GM18517 (cell line): ENCODE measurements around the gene CADM3.

Experiments
- ATAC-seq: cut with Tn5 transposase; IDR thresholded peaks from one replicate; pipeline ENCODE4 v1.9.1; 2021; ENCODE audit warnings: mild to moderate bottlenecking, moderate library complexity; ENCODE audit not compliant: unreplicated experiment

Gene CADM3

DNA sequence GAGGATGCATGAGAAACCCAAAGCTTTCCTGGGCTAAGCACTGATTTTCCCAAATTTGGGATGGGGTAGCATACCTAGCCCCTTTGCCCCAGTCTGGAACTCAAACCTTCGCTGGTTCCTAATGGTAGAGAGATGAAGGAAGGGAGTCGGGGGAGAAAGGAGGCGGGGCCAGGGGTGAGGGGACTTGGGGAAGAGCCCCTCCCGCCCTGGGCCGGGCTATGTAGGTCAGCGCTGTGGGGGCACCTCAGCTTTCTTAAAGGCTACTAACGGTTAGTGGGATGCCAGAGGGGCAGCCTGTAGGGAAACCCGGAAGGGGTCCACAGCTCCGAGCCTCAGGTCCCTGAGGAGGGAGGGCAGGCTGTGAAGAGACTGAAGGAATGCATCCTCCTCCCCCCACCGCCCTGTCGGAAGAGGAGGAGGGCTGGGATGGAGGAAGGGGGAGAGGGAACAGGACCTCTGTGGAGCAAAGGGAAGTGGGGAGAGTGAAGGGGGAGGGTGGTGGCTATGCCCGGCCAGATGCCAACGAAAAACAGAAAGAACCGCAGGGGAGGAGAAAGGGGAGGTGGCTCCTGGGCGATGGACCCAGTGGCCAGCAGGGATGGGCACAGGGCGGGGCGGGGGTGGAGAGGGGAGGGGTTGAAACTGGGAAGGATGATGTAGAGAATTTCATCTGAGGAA, 1.3 kb downstream of the CADM3 start:
- no peak for ATAC-seq

DNA sequence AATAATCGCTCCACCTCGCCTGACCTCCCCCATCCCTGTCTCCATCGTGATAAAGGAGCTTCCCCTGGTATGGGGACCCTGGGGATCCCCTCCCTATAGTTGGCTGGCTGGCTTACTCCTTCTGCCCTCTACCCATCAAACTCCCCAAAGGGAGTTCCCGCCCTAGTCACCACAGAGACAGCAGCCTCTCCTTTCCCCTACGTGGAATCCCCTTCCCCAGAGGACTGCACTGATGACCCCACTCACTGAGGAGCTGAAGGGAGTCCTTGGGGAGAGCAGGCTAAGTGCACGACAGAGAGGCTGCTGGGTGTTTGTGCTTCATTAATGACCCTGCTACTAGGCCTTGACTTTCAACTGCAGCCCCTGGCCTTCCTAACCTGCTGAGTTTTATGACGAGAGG, 1.9 kb downstream of the CADM3 start:
- no peak for ATAC-seq

DNA sequence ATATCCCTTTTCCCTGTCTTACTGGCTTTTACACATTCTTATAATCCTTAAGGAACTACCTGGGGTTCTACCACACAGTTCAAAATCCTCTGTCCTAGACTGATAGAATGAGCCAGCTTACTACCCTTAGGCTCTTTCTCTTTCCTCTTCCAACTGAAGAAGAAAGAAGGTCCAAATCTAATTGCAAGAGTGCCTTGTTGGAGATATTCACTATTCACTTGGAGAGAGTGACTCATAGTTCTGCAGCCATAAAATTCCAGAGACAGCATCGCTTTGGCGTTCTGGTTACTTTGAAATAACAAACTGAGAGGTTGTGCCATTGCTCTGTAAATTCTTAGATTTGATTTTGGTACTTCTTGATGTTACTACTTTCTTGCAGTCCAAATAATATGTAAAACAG, 4.2 kb downstream of the CADM3 start:
- no peak for ATAC-seq

DNA sequence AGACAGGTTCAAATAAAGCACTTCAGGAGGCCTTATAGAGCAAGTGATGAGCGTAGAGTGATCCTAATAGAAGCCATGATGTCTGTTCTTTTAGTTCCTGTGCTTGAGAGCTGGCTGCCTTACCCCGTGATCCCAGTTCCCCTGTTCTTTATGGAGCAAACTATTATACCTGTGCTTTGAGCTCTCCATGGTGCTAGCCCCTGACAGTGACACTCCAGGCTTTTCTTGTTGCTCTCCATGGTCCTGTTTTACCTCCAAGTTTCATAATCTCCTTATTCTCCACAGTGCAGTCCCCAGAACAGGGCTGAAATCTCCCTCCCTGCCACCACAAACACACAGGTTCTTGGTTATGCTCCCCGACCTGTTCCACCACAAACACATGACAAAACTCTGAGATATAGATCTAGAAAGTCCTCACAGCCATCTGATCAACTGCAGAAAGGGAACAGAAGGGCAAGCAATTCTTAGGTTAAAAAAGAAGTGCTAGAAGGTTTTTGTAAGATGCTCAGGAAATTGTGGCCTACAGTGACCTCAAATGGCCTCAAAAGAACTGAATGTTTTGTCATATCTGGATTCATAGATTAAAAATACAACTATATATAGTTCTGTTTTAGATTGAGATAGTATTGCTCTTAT, 6.0 kb downstream of the CADM3 start:
- ATAC-seq = no peak

DNA sequence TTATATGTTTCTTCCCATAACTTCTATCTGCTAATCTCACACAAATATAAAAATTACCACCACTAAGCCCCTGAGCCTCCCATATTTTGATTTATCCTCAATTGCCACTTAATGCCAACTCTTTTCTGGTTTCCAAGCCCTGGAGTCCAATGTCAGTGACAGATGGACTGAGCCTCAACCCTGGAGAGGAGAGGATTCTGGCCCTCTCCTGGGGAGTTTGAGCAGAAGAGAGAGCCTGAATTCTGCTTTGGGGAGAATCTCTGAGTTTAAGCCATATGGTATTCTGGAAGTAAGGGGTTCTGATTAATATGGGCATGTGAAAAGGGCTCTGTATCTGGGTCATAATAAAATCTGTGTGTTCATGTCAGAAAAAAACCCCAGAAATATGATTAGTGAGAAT, 8.5 kb downstream of the CADM3 start:
- ATAC-seq = no peak

DNA sequence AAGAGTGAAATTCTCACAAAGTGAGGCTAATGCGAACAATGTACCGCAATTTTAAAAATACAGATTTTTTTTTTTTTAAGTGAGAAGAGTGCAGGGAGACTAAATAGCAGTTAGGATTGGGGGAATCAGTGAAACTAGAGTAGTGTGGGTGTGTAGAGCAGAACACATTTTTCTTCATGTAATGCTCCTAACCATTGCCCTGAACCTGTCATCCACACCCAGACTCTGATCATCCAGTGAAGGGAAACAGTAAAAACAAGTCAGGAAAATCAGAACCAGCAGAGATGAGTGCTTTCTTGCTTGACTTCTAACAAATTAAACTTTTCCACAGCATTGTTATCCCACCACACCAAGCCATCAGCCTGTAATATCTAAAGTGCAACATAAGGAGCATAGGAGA, 9.1 kb downstream of the CADM3 start:
- no peak for ATAC-seq

DNA sequence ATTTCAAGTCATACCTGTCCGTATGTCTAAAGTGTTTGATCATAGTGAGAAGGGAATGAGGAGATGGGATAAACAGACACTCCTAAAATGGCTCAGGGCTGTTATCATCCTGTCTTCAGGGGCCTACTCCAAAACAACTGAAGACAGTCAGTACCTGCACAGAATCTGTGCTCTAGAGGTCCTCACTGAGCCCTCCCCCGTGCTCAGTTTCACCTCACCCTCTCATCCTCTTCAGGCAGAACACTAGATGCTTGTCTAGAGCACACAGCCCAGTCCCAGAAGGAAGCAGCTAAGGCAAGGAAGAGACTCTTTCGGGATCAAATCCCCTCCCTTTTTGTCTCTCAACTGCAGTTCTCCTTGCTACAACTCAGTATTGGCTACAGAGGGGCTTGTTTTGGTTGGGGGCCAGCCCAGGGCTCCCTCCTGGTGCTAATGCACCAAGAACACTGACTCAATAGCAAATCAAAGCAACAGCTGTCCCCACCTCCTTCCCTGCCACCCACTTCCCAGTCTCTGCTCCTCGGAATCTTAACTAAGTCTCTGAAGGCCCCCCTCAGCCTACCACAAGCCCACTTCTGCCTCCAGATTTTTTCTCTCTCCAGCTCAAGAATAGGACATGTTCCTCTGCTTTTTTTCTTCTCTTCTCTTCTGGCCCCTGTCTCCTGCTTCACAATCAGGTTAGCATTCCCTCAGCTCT, 10.1 kb downstream of the CADM3 start:
- ATAC-seq = no peak

DNA sequence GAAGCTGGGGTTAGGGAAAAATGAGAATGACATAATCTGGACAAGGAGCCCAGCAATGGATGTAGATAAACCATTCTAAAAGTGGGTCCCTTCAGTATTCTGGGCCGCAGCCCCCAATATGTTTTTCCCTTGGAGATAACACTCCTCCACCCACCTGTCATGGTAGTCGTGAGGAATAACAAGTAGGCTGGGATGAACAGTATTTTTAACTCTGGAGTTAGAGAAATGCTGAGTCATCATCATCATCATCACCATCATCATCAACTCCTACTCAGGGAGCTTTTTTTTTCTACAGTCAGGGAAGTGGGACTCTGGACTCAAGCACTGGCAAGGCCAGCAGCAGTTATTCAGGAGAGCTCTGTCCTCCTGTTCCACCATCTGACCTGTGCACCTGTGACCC, 12.8 kb downstream of the CADM3 start:
- ATAC-seq = no peak

DNA sequence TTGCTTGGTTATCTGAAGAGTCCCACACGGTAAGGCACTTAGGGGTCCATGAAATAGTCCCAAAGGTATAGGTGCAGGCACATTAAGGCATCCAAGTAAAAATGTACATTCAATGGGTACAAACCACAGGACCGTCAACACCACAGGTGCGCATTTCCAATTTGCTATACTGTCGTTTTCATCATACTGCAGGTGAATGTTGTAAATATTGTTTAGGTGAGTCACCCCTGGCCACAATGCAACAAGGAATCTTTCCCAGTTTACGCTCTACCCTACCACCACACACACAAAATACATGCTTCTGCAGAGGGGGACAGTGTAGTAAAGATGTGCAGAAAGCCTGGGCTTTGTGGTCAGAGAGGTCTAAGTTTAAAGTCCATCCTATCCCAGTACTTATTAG, 13.7 kb downstream of the CADM3 start:
- ATAC-seq = no peak

DNA sequence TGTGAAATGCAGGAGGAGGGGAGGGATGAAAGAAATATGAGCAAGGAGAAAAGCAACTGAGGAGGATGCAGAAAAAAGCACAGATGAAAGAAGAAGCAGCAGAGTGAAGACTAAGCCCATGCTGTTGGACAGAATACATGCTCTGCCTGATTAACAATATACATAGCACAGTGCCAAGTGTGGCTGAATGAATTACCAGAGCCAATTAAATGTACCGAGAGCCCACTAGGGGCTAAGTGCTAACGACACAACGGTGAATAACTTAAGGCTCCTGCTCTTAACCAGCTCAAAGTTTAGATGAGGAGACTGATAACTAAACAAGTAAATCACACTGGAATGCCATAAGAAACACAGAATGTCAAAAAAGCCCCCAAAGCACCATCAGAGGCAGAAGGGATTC, 15.6 kb downstream of the CADM3 start:
- no peak for ATAC-seq

DNA sequence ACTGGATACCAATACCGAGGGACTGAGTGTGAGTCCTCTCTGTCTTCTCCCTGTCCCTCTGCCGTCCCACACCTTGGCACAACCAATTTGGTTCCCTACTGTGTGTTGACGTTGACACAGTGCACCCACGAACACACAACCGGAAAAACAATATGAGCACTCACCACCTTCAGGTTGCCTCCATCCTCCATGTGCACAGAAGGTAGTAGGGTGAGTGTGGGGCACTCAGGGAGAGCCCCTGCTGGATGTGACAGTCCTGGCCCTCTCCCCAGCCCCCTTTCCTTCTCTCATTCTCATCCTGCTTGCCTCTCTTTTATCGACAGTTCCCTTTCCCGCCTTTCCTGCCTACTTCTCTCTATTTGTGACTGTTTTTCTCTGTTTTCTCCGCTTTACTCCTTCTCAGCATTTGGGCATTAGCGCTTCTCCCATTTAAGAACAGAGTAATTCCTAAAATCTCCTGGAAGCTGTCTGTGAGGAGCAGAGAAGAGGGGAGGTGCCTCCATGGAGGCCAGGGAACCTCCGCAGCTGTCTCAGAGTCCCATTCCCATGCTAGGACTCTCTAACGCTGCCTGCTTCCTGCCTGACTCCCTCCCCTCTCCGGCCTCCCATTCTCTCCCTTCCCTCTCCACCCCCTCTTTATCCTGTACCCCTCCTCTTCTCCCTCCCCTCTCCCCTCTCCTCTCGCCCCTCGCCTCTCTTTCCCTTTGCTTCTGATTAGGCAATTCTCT, 16.4 kb downstream of the CADM3 start:
- ATAC-seq = no peak

DNA sequence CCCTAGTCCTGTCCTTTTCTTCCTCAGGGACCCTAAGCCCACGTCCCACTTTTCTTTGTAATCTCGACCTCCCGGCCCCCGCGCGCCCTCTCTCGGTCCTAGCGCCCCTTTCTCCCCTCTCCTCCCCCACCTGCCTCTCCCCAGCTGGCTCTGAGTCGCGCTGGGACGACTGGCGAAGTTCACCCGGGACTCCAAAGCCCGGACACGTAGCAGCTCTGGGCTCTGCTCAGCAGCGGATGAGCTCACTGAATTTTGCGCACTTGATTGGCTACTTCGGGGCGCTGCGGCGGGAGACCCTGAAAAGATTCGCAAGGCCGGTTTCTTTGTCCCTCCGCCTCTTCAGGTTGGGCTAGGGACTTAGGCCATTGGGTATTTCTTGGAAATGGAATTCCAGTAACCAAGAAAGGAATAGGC, 17.0 kb downstream of the CADM3 start:
- ATAC-seq = peak; percentile 64

DNA sequence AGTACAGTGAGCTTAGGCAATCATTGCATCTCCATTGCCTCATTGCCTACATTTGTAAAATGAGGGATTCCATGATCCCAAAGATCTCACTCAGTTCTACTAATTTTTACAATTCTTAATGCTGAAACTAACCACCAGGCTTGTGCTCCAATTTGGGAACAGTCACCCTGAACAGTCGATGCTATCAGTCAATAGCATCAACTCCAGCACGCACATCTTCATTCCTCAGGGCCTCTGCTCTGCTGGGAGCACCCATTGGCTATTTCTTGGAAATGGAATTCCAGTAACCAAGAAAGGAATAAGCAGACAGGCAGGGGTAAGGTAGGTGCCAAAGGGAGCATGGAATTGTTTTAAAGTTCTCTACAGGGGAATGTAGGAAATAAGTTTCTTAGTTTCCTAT, 19.0 kb downstream of the CADM3 start:
- no peak for ATAC-seq

DNA sequence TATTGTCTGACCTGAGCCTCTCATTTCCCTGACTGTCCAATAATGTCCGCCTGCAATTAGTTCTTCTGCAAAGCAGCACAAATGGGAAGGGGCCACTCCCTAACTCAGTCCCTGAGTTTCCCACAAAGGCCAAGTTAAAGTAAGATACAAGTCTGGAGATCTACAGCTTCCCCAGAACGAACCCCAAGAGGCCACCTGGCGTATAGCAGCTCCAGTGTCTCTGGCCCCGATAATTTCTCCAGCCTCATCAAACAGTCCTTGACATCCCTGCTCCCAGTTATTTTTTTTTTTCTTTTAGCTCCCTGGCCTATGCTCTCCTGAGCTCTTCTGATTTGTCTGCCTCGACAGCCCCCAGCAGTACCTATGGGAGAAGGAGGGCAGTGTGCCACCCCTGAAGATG, 25.1 kb downstream of the CADM3 start:
- ATAC-seq = no peak

DNA sequence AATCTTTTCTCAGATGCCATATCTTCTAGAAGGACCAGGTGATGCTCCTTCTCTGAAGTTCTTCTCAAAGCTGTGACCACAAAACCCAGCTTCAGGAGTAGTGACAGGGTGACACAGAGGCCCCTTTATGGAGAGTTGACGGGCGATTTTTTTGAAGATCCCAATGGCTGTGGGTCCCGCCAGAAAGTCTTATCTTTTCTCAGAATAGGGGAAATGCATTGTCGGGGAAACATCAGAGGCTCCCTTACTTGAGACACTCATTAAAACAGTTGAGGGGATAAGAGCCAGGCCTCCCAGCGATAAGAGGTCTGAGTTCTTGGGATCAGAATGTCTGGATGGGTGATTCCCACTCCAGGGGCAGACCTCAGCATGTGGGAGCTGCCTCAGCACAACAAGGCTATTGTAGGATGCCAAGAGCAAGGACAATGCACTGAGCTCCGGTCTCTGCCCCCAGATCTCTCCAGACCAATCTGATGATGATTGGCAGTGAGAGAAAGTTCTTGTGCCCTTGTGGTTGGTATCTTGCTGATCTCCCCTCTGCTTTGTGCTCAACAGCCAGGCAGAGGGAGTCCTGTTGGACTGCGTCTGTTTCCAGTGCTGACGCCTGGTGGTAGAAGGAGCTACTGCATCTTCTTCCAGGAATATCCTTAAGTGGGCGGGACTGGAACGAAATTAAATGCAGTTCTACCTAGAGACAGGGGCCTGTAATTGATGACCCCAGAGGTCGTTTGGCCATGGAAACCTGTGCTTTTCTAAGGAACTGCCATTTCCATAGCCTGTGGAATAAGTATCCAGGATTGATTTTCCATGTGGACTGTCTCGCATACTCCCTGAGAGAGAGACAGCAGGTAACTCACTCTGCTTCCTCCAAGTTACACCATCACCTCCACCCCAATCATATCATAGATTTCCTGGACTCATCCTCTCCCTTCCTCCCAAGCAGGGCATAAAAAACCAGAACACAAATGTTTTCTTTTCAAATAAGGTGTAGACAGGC, 26.4 kb downstream of the CADM3 start:
- ATAC-seq = peak; percentile 66

DNA sequence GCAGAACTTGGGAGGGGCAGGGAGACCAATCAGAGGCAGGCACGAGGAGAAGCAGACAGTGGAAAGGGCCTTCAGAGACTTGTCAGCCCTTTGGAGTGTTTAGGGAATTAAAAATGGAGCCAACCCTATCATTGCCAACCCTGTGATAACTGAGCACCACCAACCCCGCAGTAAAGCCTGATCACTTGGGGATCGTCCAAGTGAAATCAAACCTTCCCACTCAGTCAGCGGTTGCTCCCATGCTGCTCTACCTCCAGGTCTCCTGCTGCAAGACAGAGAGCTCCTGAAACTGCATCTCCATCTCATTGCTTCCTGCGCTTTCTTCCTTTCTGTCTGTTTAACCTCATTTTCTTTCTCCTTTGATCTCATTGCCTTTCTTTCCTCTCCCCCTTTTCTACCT, 28.5 kb downstream of the CADM3 start:
- no peak for ATAC-seq

DNA sequence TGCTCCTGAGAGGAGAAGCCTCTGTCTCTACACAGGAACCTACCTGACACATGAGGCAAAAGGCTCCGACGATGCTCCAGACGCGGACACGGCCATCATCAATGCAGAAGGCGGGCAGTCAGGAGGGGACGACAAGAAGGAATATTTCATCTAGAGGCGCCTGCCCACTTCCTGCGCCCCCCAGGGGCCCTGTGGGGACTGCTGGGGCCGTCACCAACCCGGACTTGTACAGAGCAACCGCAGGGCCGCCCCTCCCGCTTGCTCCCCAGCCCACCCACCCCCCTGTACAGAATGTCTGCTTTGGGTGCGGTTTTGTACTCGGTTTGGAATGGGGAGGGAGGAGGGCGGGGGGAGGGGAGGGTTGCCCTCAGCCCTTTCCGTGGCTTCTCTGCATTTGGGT, 29.4 kb downstream of the CADM3 start:
- no peak for ATAC-seq

DNA sequence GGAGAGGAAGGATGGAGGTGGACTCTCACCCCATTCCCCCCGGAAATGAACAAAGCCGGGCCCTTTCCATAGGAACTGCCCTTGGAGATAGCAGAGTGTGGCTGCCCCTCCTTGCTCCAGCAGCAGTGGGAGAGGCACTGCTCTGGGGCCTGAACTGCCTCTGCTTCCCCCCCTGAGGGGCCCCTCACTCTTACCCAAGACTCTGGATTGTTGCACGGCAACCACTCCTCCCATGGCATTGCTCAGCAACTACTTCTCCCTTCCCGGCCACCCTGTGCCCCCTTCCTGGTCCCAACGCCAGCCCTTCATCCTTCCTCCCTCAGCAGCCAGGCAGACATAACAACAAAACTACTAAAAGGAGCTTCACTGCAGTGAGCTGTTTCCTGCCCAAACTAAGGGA, 30.2 kb downstream of the CADM3 start:
- ATAC-seq = no peak

DNA sequence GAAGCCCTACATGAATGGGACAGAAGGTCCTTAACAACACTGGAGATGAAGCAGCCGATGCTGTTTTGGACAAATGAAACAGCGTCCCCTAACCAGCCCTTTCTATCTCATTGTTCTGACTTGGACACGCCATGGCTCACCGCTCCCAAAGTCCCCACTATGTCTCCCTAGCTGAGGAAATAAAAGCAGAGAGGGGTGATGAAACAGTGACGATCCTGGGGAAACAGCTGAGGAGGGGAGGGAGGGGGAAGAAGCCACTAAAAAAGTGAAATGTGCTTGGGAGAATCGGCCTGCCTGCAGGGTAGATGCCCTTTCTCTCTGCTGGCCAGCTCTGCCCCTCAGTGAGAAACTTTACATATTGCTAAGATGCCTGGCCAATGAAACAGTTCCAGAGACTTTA, 32.2 kb downstream of the CADM3 start:
- ATAC-seq = no peak
